Gastrocnemius medialis (tissue), 4 donors: ENCODE measurements around the gene PROS1. TPM values are rescaled to one million over a fixed set of nuclear protein-coding genes. Genes with fewer than 3 reads are reported as not detected.
"Not testable (repeated sequence)": the region's sequence is repeated elsewhere in the genome, so short reads cannot be mapped to it uniquely, and the experiment has no call there.

Experiments
- ATAC-seq, 2 donors: fragments of 150-250 bp; one replicate each; pipeline ENCODE4 v1.9.1; 2016
- DNase-seq, 2 donors: peaks; one replicate each; pipeline ENCODE4 v3.0.0-alpha.2; 2019
- H3K27ac ChIP-seq, 4 donors: fragments of 200-600 bp; sonication (generic); 1 replicate in 1 of 4; 2 replicates in 3 of 4; pipeline ENCODE4 v1.5.1; 2016 to 2018; ENCODE audit warnings: mild to moderate bottlenecking in 2 of 4, moderate library complexity in 1 of 4
- H3K27me3 ChIP-seq, 3 donors: fragments of 200-600 bp; sonication (generic) in 2 of 3; 1 replicate in 1 of 3; 2 replicates in 2 of 3; pipeline versions ENCODE4 v1.5.1 to v1.6.0; 2016 to 2019; ENCODE audit warnings: mild to moderate bottlenecking in 1 of 3, moderate library complexity in 1 of 3
- H3K36me3 ChIP-seq, 2 donors: fragments of 200-600 bp; sonication (generic) in 1 of 2; one replicate each; pipeline ENCODE4 v1.5.1; 2017 to 2018
- H3K4me1 ChIP-seq, 2 donors: fragments of 200-600 bp; sonication (generic) in 1 of 2; one replicate each; pipeline ENCODE4 v1.5.1; 2016 to 2017; ENCODE audit warnings: mild to moderate bottlenecking in 2 of 2
- H3K4me3 ChIP-seq, 4 donors: fragments of 200-600 bp; sonication (generic) in 3 of 4; 1 replicate in 1 of 4; 2 replicates in 3 of 4; pipeline ENCODE4 v1.5.1; 2016 to 2019; ENCODE audit warnings: mild to moderate bottlenecking in 2 of 4
- H3K9me3 ChIP-seq, 3 donors: fragments of 200-600 bp; sonication (generic) in 2 of 3; 1 replicate in 1 of 3; 2 replicates in 2 of 3; pipeline ENCODE4 v1.5.1; 2016 to 2019
- POLR2A ChIP-seq, 2 donors: fragments of 450-650 bp; IDR thresholded peaks; one replicate each; pipeline ENCODE4 v1.6.1; 2017; ENCODE audit warnings: antibody characterized with exemption in 2 of 2, mild to moderate bottlenecking in 2 of 2, moderate library complexity in 2 of 2
- in situ Hi-C, 4 donors: fragments of 200-750 bp; cut with MboI; loops; one replicate each; pipeline versions ENCODE4 v1.15.0 to v1.8.0; 2017; ENCODE audit warnings: low sequenced_read_pairs in 4 of 4
- intact Hi-C: fragments of 100-400 bp; cut with DNase I; formaldehyde crosslinking; loops from one replicate; pipeline ENCODE4 v1.15.1; 2023; ENCODE audit warnings: low total_unique reads
- total RNA-seq, 4 donors: library from RNA; depleted of rRNA; stranded (reverse); fragments of >200 nt; gene quantifications; one replicate each; pipeline versions ENCODE4 v1.1.0 to v1.2.3, GENCODE V29; 2016
- TF ChIP-seq, protein P1 (sequence below), 5 experiments: fragments of 450-650 bp in 3 of 5; fragments of 200-600 bp in 2 of 5; sonication (generic) in 2 of 5; IDR thresholded peaks in 4 of 5; conservative IDR thresholded peaks in 1 of 5; 1 replicate in 4 of 5; 2 replicates in 1 of 5; pipeline ENCODE4 v1.5.1; 2016 to 2019; ENCODE audit warnings: antibody characterized with exemption in 5 of 5, mild to moderate bottlenecking in 3 of 5, moderate library complexity in 3 of 5

Gene PROS1
- total RNA-seq, 4 donors from 2014 or later: 5.0 to 8.3 (median 7.6) TPM

DNA sequence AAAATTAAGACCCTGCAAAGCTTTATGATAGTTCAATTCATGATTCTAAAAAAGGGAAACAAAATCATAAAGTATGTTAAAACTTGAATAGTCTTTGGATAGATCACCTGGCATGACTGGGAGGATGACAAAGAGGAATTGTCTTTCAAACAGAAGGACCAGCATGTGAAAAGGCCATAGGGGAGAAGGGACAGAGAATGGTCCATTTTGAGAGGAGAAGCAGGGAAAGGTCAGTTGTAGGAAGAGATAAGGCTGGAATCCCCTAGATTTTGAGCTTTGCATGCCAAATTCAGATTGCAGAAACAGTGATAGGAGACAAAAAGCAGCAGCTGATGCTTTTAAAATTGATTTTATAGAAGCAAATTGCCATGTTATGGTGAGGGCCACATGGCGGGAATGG is 12.7 kb downstream of the PROS1 start:
- ATAC-seq: no peak
- Histone ChIP-seq H3K27ac (no peak overlapping the region), H3K4me3 (no peak overlapping the region), H3K4me1 (no peaks in the 10 kb centered on the region), H3K9me3 (no peaks in the 10 kb centered on the region), H3K27me3 (no peaks in the 10 kb centered on the region), H3K36me3 (no peaks in the 10 kb centered on the region)
- TF ChIP-seq POLR2A (IDR thresholded peaks at IDR 0.05): no peak
- TF ChIP-seq, protein P1, sequence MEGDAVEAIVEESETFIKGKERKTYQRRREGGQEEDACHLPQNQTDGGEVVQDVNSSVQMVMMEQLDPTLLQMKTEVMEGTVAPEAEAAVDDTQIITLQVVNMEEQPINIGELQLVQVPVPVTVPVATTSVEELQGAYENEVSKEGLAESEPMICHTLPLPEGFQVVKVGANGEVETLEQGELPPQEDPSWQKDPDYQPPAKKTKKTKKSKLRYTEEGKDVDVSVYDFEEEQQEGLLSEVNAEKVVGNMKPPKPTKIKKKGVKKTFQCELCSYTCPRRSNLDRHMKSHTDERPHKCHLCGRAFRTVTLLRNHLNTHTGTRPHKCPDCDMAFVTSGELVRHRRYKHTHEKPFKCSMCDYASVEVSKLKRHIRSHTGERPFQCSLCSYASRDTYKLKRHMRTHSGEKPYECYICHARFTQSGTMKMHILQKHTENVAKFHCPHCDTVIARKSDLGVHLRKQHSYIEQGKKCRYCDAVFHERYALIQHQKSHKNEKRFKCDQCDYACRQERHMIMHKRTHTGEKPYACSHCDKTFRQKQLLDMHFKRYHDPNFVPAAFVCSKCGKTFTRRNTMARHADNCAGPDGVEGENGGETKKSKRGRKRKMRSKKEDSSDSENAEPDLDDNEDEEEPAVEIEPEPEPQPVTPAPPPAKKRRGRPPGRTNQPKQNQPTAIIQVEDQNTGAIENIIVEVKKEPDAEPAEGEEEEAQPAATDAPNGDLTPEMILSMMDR (IDR thresholded peaks at IDR 0.05 in 4 of 5, conservative IDR thresholded peaks at IDR 0.05 in 1 of 5): no peak
- DNase-seq: no peak
- intact Hi-C loops: no loop called here
- in situ Hi-C loops: no loop called here

DNA sequence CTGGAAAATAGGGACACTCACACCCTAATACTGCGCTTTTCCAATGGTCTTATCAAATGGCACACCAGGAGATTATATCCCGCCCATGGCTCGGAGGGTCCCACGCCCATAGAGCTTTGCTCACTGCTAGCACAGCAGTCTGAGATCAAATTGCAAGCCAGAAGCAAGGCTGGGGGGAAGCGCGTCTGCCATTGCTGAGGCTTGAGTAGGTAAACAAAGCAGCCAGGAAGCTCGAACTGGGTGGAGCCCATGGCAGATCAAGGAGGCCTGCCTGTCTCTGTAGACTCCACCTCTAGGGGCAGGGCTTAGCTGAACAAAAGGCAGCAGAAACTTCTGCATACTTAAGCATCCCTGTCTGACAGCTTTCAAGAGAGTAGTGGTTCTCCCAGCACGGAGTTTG is 23.7 kb downstream of the PROS1 start:
- intact Hi-C loops, in situ Hi-C loops, H3K36me3 ChIP-seq, ATAC-seq, H3K4me1 ChIP-seq, H3K27ac ChIP-seq, DNase-seq, H3K27me3 ChIP-seq, H3K4me3 ChIP-seq, H3K9me3 ChIP-seq: not testable (repeated sequence)

DNA sequence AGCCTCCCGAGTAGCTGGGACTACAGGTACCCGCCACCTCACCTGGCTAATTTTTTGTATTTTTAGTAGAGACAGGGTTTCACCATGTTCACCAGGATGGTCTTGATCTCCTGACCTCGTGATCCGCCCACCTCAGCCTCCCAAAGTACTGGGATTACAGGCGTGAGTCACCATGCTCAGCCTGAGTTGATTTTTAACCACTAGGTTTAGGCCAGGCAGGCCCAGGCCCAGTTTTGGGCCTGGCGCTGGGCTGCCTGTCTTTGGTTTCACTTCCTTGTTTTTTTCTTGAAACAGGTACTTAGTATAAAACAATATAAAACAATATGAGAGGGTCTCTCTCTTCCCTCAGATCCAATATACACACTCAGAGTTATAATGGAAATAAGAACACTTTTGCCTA is 36.2 kb downstream of the PROS1 start:
- H3K4me3 ChIP-seq, H3K27me3 ChIP-seq, H3K4me1 ChIP-seq, H3K36me3 ChIP-seq, H3K27ac ChIP-seq, in situ Hi-C loops, H3K9me3 ChIP-seq, intact Hi-C loops, ATAC-seq, DNase-seq: not testable (repeated sequence)

DNA sequence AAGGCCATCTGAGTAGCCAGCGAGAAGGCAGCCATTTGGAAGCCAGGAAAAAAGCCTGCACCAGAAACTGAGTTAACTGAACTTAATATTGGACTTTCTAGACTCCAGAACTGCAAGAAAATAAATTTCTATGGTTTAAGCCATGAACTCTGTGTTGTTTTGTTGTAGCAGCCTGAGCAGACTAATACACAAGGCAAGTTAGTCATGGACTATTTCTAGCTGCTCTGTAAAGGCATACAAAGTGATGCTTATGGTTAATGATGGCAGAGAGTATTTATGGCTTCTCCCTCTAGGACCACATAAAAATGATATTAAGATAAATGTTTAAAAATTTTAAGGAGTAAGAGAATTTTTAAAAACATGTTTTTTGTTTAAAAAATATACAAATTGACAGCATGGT is 37.1 kb downstream of the PROS1 start:
- in situ Hi-C loops: no loop called here
- ATAC-seq: no peak
- Histone ChIP-seq H3K9me3 (no peaks in the 10 kb centered on the region), H3K4me1 (no peaks in the 10 kb centered on the region), H3K27me3 (no peaks in the 10 kb centered on the region), H3K4me3 (no peak overlapping the region), H3K36me3 (no peaks in the 10 kb centered on the region), H3K27ac (no peak overlapping the region)
- TF ChIP-seq POLR2A (IDR thresholded peaks at IDR 0.05): no peak
- TF ChIP-seq, protein P1 (IDR thresholded peaks at IDR 0.05 in 4 of 5, conservative IDR thresholded peaks at IDR 0.05 in 1 of 5): no peak
- DNase-seq: no peak
- intact Hi-C loops: no loop called here

DNA sequence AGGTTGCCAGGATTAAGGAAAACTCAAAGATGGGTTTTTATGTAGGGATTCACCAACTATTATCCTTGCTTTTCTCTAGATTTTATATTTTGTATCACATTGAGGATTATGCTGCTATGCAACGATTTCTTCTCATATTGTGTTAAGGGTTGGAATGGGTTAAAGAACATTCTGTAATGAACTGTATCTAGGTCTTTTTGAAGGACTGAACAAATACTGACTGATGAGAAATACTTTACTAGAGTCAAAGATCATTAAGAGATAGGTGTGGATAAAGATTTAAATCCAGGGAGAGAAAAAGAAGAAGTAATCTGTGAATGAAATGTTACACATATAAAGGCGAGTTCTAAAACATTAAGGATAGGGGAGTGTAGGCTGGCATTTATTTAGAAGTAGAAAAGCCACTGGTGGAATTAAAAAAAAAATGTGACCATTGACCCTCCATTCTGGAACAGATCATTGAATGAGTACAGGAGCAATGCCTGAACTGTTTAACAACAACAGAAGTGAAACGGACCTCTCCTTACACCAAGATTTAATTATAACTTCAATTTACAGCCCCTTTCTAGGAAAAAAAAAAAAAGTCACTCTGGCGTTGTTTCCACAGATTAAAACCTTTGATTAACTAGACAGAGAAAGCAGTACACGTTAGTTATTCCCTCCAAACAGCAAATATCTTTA is 39.2 kb downstream of the PROS1 start:
- DNase-seq (no peak), ATAC-seq (no peak)
- Histone ChIP-seq H3K27me3 (no peaks in the 10 kb centered on the region), H3K36me3 (no peaks in the 10 kb centered on the region), H3K4me3 (no peak overlapping the region), H3K27ac (no peak overlapping the region), H3K4me1 (no peaks in the 10 kb centered on the region), H3K9me3 (no peaks in the 10 kb centered on the region)
- intact Hi-C loops (no loop called here), in situ Hi-C loops (no loop called here)
- TF ChIP-seq POLR2A (IDR thresholded peaks at IDR 0.05): no peak
- TF ChIP-seq, protein P1 (IDR thresholded peaks at IDR 0.05 in 4 of 5, conservative IDR thresholded peaks at IDR 0.05 in 1 of 5): no peak
